ENCODE measurements around the gene CD200R1.

- TF ChIP-seq EP300 (IDR thresholded peaks at IDR 0.05; ENCODE audit: low read depth) (no peak), POLR2AphosphoS5 (IDR thresholded peaks at IDR 0.05) (no peak)
- TF ChIP-seq, protein P1, sequence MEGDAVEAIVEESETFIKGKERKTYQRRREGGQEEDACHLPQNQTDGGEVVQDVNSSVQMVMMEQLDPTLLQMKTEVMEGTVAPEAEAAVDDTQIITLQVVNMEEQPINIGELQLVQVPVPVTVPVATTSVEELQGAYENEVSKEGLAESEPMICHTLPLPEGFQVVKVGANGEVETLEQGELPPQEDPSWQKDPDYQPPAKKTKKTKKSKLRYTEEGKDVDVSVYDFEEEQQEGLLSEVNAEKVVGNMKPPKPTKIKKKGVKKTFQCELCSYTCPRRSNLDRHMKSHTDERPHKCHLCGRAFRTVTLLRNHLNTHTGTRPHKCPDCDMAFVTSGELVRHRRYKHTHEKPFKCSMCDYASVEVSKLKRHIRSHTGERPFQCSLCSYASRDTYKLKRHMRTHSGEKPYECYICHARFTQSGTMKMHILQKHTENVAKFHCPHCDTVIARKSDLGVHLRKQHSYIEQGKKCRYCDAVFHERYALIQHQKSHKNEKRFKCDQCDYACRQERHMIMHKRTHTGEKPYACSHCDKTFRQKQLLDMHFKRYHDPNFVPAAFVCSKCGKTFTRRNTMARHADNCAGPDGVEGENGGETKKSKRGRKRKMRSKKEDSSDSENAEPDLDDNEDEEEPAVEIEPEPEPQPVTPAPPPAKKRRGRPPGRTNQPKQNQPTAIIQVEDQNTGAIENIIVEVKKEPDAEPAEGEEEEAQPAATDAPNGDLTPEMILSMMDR (IDR thresholded peaks at IDR 0.05) = no peak
Measured at GRCh38 chr3:112958811-112959560, 15.9 kb downstream of the CD200R1 start.
